ENCODE results near the gene LRRC4C. TPM values are rescaled to one million over a fixed set of nuclear protein-coding genes. Genes with fewer than 3 reads are reported as not detected.

The LRRC4C gene
- total and polyA plus RNA-seq, 11 donors = 0.08 to 1.2 (median 0.48) TPM; not detected in 1

- TF ChIP-seq POLR2A (IDR thresholded peaks at IDR 0.05) (no peak), CTCF (IDR thresholded peaks at IDR 0.05) (no peak)
- Histone ChIP-seq H3K9me3 (no peaks in the 10 kb centered on the region), H3K27me3 (no peaks in the 10 kb centered on the region), H3K36me3 (no peaks in the 10 kb centered on the region), H3K4me1 (no peaks in the 10 kb centered on the region), H3K4me3 (no peak overlapping the region), H3K27ac (no peak overlapping the region)
- no peak for DNase-seq
- WGBS, 4 donors = 70 to 78% (median 74%) methylated on average over 6 of the region's 6 CpGs
- intact Hi-C loops (cut with DNase I) = no loop called here
- no peak for ATAC-seq
These were observed 1038.1 kb downstream of the LRRC4C start for GRCh38 chr11:40421208-40421981.

- no peaks in the 10 kb centered on the region for H3K4me1 ChIP-seq
- no peak overlapping the region for H3K27ac ChIP-seq
- TF ChIP-seq POLR2A (IDR thresholded peaks at IDR 0.05) = no peak
- no peak for TF ChIP-seq CTCF (IDR thresholded peaks at IDR 0.05)
- no peak for ATAC-seq
- no peaks in the 10 kb centered on the region for H3K9me3 ChIP-seq
- no peaks in the 10 kb centered on the region for H3K36me3 ChIP-seq
- no peak for DNase-seq
- no peaks in the 10 kb centered on the region for H3K27me3 ChIP-seq
- intact Hi-C loops (cut with DNase I) = no loop called here
- H3K4me3 ChIP-seq = no peak overlapping the region
- 68 to 71% (median 70%) methylated on average over 3 of the region's 3 CpGs for WGBS, 4 donors
These were observed 1041.8 kb downstream of the LRRC4C start for GRCh38 chr11:40417627-40418026.

- TF ChIP-seq CTCF (IDR thresholded peaks at IDR 0.05) = no peak
- TF ChIP-seq POLR2A (IDR thresholded peaks at IDR 0.05) = no peak
- Histone ChIP-seq H3K27ac (no peak overlapping the region), H3K27me3 (no peaks in the 10 kb centered on the region), H3K4me3 (no peak overlapping the region), H3K4me1 (no peaks in the 10 kb centered on the region), H3K9me3 (peaks cover 0 to 4% (median 0%) of the 10 kb centered on the region in 12 donors), H3K36me3 (no peaks in the 10 kb centered on the region)
- intact Hi-C loops (cut with DNase I) = no loop called here
- ATAC-seq = no peak
- 60 to 74% (median 65%) methylated on average over 1 of the region's 1 CpG for WGBS, 4 donors
- no peak for DNase-seq
These were observed 1052.1 kb downstream of the LRRC4C start for GRCh38 chr11:40407355-40407754.

- 85 to 91% (median 88%) methylated on average over 1 of the region's 1 CpG for WGBS, 4 donors
- Histone ChIP-seq H3K4me3 (no peak overlapping the region), H3K36me3 (no peaks in the 10 kb centered on the region), H3K4me1 (no peaks in the 10 kb centered on the region), H3K27ac (no peak overlapping the region), H3K9me3 (peaks cover 0 to 4% (median 0%) of the 10 kb centered on the region in 12 donors), H3K27me3 (no peaks in the 10 kb centered on the region)
- ATAC-seq = no peak
- DNase-seq = no peak
- intact Hi-C loops (cut with DNase I) = no loop called here
- no peak for TF ChIP-seq POLR2A (IDR thresholded peaks at IDR 0.05)
- TF ChIP-seq CTCF (IDR thresholded peaks at IDR 0.05) = no peak
These were observed 1053.8 kb downstream of the LRRC4C start for GRCh38 chr11:40405614-40406013.

Data from heart left ventricle (tissue), 16 donors.